ENCODE data around the gene PRDM2. TPM values are rescaled to one million over a fixed set of nuclear protein-coding genes. Genes with fewer than 3 reads are reported as not detected.
A peak's percentile ranks its signal among the peaks of the same experiment; 100 is the strongest.

Gene PRDM2
- total RNA-seq, 3 donors from 2014 or later: 34.7 to 56.1 (median 39.8) TPM

DNA sequence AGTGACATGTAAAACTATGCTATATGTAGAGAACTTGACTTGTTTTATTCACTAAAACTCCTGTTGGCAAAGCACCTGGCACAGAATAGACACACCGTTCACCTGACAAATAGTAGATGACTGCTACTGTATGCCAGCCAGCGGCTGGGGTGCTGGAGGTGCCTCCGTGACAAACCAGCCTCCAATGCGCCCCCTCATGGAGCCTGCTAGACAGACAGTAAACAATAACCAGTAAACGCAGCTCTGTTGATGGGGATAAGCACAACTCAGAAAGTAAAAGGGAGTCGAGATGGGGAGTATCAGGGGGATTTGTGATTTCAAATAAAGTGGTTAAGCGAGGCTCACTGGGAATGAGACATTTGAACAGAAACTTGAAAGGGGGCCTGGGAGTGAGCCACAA lies 107.2 kb downstream of the PRDM2 start:
- Histone ChIP-seq H3K4me1 (ENCODE audit: low read depth) (peaks cover 5% of the 10 kb centered on the region), H3K36me3 (ENCODE audit: low read depth) (no peaks in the 10 kb centered on the region), H3K9me3 (no peaks in the 10 kb centered on the region), H3K4me3 (no peak overlapping the region)
- peak in 2 of 3 donors; percentile 51 to 53 for DNase-seq
- intact Hi-C loops (cut with DNase I, micrococcal nuclease): loop anchor here in 1 of 2 donors (10.0 kb wide), 1 partner anchor 142 kb away; no protein-coding TSS in a partner anchor
- TF ChIP-seq, protein P1, sequence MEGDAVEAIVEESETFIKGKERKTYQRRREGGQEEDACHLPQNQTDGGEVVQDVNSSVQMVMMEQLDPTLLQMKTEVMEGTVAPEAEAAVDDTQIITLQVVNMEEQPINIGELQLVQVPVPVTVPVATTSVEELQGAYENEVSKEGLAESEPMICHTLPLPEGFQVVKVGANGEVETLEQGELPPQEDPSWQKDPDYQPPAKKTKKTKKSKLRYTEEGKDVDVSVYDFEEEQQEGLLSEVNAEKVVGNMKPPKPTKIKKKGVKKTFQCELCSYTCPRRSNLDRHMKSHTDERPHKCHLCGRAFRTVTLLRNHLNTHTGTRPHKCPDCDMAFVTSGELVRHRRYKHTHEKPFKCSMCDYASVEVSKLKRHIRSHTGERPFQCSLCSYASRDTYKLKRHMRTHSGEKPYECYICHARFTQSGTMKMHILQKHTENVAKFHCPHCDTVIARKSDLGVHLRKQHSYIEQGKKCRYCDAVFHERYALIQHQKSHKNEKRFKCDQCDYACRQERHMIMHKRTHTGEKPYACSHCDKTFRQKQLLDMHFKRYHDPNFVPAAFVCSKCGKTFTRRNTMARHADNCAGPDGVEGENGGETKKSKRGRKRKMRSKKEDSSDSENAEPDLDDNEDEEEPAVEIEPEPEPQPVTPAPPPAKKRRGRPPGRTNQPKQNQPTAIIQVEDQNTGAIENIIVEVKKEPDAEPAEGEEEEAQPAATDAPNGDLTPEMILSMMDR (IDR thresholded peaks at IDR 0.05): no peak
- ATAC-seq: peak; percentile 63

DNA sequence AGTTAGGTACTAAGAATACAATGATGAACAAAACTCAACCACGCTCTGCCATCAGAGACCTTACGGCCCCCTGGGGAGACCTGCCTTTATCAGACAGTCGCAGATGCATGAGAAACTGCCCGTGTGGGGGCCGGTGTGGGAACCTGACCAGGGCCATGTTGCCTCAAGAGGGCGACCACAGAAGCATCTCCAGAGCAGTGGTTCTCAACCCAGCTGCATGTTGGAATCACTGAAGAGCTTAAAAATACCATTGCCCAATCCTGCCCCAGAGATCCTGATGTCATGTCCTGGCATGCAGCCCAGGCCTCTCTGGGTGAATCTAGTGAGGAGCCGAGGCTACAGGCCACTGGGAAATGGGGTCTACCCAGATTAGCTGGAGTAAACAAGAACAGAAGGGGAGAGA lies 108.7 kb downstream of the PRDM2 start:
- no peaks in the 10 kb centered on the region for H3K9me3 ChIP-seq
- H3K4me3 ChIP-seq: no peak overlapping the region
- intact Hi-C loops (cut with DNase I, micrococcal nuclease): loop anchor here in 1 of 2 donors (10.0 kb wide), 1 partner anchor 144 kb away; no protein-coding TSS in a partner anchor
- no peaks in the 10 kb centered on the region for H3K4me1 ChIP-seq (ENCODE audit: low read depth)
- DNase-seq (no peak), ATAC-seq (no peak)
- H3K36me3 ChIP-seq (ENCODE audit: low read depth): no peaks in the 10 kb centered on the region
- TF ChIP-seq, protein P1 (IDR thresholded peaks at IDR 0.05): no peak

DNA sequence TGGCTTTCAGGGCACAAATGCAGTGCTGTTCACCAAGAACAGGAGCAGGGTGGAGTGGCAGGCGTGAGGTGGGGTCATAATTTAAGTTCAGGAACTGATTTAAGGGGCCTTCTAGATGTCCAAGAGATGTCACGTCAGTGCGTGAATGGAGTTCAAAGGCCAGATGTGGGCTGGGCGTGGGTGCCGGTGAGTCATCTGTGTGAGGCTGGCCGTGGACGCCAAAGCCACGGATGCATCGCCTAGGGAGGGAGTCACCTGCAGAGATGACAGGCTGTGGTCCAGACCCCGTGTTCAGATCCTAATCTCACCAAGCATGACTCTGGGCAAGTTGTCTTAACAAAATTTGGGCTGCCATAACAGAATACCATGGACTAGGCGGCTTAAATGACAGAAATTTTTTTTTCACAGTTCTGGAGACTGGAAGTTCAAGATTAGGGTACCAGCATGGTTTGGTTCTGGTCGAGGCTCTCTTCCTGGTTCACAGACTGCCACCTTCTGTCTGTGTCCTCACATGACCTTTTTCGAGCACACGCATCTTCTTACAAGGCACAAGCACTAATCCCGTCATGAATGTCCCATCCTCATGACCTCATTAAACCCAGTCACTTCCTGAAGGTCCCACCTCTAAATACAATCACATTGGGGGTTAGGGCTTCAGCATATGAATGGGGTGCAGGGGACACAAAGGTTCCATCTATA lies 109.6 kb downstream of the PRDM2 start:
- no peaks in the 10 kb centered on the region for H3K4me1 ChIP-seq (ENCODE audit: low read depth)
- no peak for DNase-seq
- intact Hi-C loops (cut with DNase I, micrococcal nuclease): loop anchor here (10.0 kb wide), 1 partner anchor 145 kb away; no protein-coding TSS in a partner anchor
- H3K36me3 ChIP-seq (ENCODE audit: low read depth): no peaks in the 10 kb centered on the region
- no peaks in the 10 kb centered on the region for H3K9me3 ChIP-seq
- ATAC-seq: no peak
- no peak overlapping the region for H3K4me3 ChIP-seq
- TF ChIP-seq, protein P1 (IDR thresholded peaks at IDR 0.05): no peak

DNA sequence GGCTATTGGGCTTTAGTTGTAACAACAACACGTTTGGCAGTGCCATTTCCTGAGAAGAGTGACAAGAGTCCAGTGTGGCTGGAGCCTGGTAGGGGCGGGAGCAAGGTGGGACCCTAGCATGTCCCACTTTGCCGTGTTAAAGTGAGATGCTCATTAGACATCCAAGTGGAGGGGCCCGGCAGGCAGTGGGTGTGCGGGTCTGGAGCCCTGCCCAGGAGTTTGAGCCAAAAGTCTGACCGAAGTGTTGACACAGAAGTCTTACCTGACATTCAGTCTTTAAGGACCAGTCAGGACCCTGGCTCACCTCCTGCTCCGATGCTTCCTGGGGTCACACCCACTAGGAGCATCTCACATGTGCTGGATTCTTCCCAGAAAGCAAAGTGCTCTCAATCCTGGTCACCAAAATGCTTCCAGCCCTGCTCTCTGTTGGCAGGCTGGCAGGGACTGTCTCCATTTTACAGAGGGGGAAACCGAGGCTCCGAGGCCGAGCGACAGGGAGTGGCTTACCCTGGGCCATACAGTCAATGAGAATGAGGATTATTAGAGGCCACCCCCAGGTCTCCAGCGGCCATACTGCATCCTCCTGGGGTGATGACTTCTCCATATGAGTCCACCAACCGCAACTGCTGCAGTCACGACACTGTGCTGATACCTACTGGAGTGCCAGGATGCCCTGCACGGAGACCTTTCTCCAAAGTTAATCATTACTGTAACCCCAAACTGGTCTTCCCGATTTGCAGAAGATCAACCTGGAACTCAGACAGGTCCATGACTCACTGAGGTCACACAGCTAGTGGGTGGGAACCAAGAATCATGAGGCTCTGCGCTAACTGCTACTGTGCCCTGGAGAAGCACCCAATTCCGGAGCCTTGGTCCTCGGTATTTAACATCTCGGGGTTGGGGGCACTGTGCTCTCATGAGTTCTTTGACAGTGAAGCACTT lies 112.7 kb downstream of the PRDM2 start:
- no peak for DNase-seq
- H3K4me1 ChIP-seq (ENCODE audit: low read depth): no peaks in the 10 kb centered on the region
- H3K36me3 ChIP-seq (ENCODE audit: low read depth): no peaks in the 10 kb centered on the region
- H3K9me3 ChIP-seq: no peaks in the 10 kb centered on the region
- peak; percentile 46 for ATAC-seq
- TF ChIP-seq, protein P1 (IDR thresholded peaks at IDR 0.05): no peak
- intact Hi-C loops (cut with DNase I, micrococcal nuclease): loop anchor here in 1 of 2 donors (10.0 kb wide), 1 partner anchor 148 kb away; no protein-coding TSS in a partner anchor
- no peak overlapping the region for H3K4me3 ChIP-seq

DNA sequence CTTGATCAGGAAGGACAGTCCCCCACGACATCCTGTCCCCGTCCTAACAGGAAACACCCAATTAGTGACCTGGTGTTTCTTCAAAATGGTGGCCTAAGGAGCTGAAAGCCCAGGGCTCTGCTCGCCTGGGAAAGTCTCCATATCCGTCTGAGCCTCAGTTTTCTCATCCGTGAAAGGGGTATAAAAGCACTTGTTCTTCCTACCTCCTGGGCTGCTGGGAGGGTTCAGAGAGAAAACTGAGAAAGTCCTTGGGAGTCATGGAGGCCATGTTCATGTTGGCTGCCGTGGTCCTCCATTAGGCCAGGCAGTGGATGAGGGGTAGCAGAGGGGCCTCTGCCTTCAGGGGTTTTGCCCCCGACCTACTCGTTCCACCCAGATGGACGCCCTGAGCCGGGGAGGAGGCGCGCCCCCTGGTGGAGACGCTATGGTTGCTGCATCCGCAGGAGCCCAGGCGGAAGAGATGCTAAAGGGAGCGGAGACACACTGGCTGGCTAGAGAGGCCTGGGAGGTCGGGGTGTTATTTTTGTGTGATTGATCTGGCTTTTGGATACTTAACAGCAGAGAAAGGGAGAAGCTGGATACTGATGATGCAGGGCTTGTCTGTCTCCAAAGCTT lies 113.5 kb downstream of the PRDM2 start:
- Histone ChIP-seq H3K9me3 (no peaks in the 10 kb centered on the region), H3K4me3 (no peak overlapping the region), H3K4me1 (ENCODE audit: low read depth) (no peaks in the 10 kb centered on the region), H3K36me3 (ENCODE audit: low read depth) (no peaks in the 10 kb centered on the region)
- intact Hi-C loops (cut with DNase I, micrococcal nuclease): loop anchor here in 1 of 2 donors (10.0 kb wide), 1 partner anchor 149 kb away; no protein-coding TSS in a partner anchor
- peak; percentile 19 for ATAC-seq
- no peak for DNase-seq
- TF ChIP-seq, protein P1 (IDR thresholded peaks at IDR 0.05): peak; percentile 17
